Endothelial cell of umbilical vein (primary cell): Measurements from ENCODE around the gene KCNE3. TPM values are rescaled to one million over a fixed set of nuclear protein-coding genes. Genes with fewer than 3 reads are reported as not detected.

Source experiments
- BruUV-seq: library from RNA; stranded (reverse); fragments of 400-500 nt; replicated peaks from 2 replicates; lab custom pipeline; 2021; lab: Mats Ljungman, UMichigan
- CTCF ChIA-PET: fragments of 300-600, 350-600 bp; sonication (Branson Sonifier 250); formaldehyde crosslinking; loops from one replicate; lab custom pipeline; 2021; ENCODE audit warnings: antibody characterized with exemption, inconsistent platforms; lab: Charles Lee
- POLR2A ChIA-PET: fragments of 300-600, 350-600 bp; sonication (Branson Sonifier 250); formaldehyde crosslinking; loops from one replicate; lab custom pipeline; 2021; ENCODE audit warnings: antibody characterized with exemption, inconsistent platforms; lab: Charles Lee
- DNase-seq: peaks from one replicate; pipeline ENCODE4 v3.0.0-alpha.2; 2011; ENCODE audit warnings: low read depth, low spot score
- FAIRE-seq: peaks from 2 replicates; lab custom pipeline; 2011; peaks lifted over from hg19 to GRCh38; lab: Jason Lieb, UNC
- H2AFZ ChIP-seq: 2 replicates; pipeline ENCODE4 v1.6.0; 2012; ENCODE audit warnings: low read depth, low read length, control low read depth, inconsistent platforms
- H3K27ac ChIP-seq: 2 replicates; pipeline ENCODE4 v1.5.1; 2011; ENCODE audit warnings: low read depth, mild to moderate bottlenecking, control low read depth, low read length, moderate library complexity; ENCODE audit not compliant: insufficient read depth
- H3K27me3 ChIP-seq, 2 experiments: 2 replicates each; pipeline versions ENCODE4 v1.6.0 to v1.6.1; 2011; ENCODE audit warnings: low read length in 2 of 2, mixed read lengths in 1 of 2; ENCODE audit not compliant: control insufficient read depth in 2 of 2, insufficient read depth in 2 of 2
- H3K36me3 ChIP-seq, 2 experiments: 2 replicates in 1 of 2; 3 replicates in 1 of 2; pipeline ENCODE4 v1.5.1; 2011; ENCODE audit warnings: low read length in 2 of 2, mild to moderate bottlenecking in 1 of 2, moderate library complexity in 1 of 2; ENCODE audit not compliant: control insufficient read depth in 2 of 2, insufficient read depth in 2 of 2; ENCODE audit errors: extremely low read depth in 1 of 2
- H3K4me1 ChIP-seq: 3 replicates; pipeline ENCODE4 v1.5.1; 2011; ENCODE audit warnings: mild to moderate bottlenecking, low read length; ENCODE audit not compliant: control insufficient read depth, insufficient read depth; ENCODE audit errors: extremely low read depth
- H3K4me2 ChIP-seq: 2 replicates; pipeline ENCODE4 v1.6.1; 2011; ENCODE audit warnings: low read length, control low read depth, mixed read lengths; ENCODE audit not compliant: insufficient read depth
- H3K4me3 ChIP-seq, 3 experiments: fragments of 200-600 bp in 1 of 3; sonication (generic), shearing (Covaris generic) in 1 of 3; replicated peaks in 1 of 3; 2 replicates each; pipeline ENCODE4 v1.5.1; 2011 to 2016; ENCODE audit warnings: control low read depth in 3 of 3, low read length in 3 of 3, mild to moderate bottlenecking in 2 of 3, inconsistent platforms in 1 of 3, low read depth in 1 of 3, moderate library complexity in 1 of 3; ENCODE audit not compliant: insufficient read depth in 1 of 3
- H3K79me2 ChIP-seq: 2 replicates; pipeline ENCODE4 v1.6.0; 2012; ENCODE audit warnings: low read length, inconsistent platforms; ENCODE audit not compliant: control insufficient read depth, insufficient read depth
- H3K9ac ChIP-seq: replicated peaks from 2 replicates; pipeline ENCODE3; 2011; ENCODE audit warnings: low read length, control low read depth; ENCODE audit not compliant: insufficient read depth; ENCODE audit errors: extremely low read depth
- H3K9me1 ChIP-seq: replicated peaks from 3 replicates; pipeline ENCODE4 v1.6.0; 2011; ENCODE audit warnings: mild to moderate bottlenecking, low read length; ENCODE audit not compliant: control insufficient read depth, insufficient read depth; ENCODE audit errors: extremely low read depth
- H3K9me3 ChIP-seq: replicated peaks from 2 replicates; pipeline ENCODE4 v1.5.1; 2012; ENCODE audit warnings: low read length, inconsistent platforms; ENCODE audit not compliant: control insufficient read depth, insufficient read depth
- H4K20me1 ChIP-seq: replicated peaks from 2 replicates; pipeline ENCODE3; 2011; ENCODE audit warnings: mild to moderate bottlenecking, low read length; ENCODE audit not compliant: control insufficient read depth, insufficient read depth; ENCODE audit errors: extremely low read depth
- EZH2 ChIP-seq: IDR thresholded peaks from 2 replicates; pipeline ENCODE4 v1.6.1; 2012; ENCODE audit warnings: borderline replicate concordance, low read depth, mild to moderate bottlenecking, moderate library complexity, low read length, inconsistent platforms; ENCODE audit not compliant: severe bottlenecking
- FOS ChIP-seq: IDR thresholded peaks from 2 replicates; pipeline ENCODE4 v1.6.1; 2011; ENCODE audit warnings: mild to moderate bottlenecking, low read length, moderate library complexity, borderline replicate concordance; ENCODE audit not compliant: insufficient read depth
- GATA2 ChIP-seq: IDR thresholded peaks from 2 replicates; pipeline ENCODE4 v1.7.0; 2011; ENCODE audit warnings: low read depth, mild to moderate bottlenecking, moderate library complexity, mixed read lengths, low read length; ENCODE audit not compliant: insufficient read length, insufficient read depth
- JUN ChIP-seq: IDR thresholded peaks from 2 replicates; pipeline ENCODE4 v1.6.1; 2011; ENCODE audit warnings: borderline replicate concordance, low read depth; ENCODE audit not compliant: insufficient read length, insufficient read depth
- MYC ChIP-seq: IDR thresholded peaks from one replicate; pipeline ENCODE4 v1.6.1; 2011; ENCODE audit warnings: mild to moderate bottlenecking, low read depth, low read length
- POLR2A ChIP-seq: IDR thresholded peaks from 2 replicates; pipeline ENCODE4 v1.6.1; 2012; ENCODE audit warnings: low read depth, mild to moderate bottlenecking, control low read depth, low read length
- POLR2AphosphoS5 ChIP-seq: IDR thresholded peaks from 2 replicates; pipeline ENCODE4 v1.6.1; 2012; ENCODE audit warnings: low read depth, mild to moderate bottlenecking, control low read depth, low read length, moderate library complexity; ENCODE audit not compliant: insufficient read depth
- dilution Hi-C: fragments of 300-500 bp; cut with MboI; formaldehyde crosslinking; loops from one replicate; pipeline ENCODE4 v1.15.0; 2019; ENCODE audit warnings: low sequenced_read_pairs; ENCODE audit not compliant: extremely low pct_ligation_motif_present
- intact Hi-C: fragments of 100-400 bp; cut with micrococcal nuclease; formaldehyde crosslinking; loops from one replicate; pipeline ENCODE4 v1.10.0; 2022
- polyA plus RNA-seq, 4 experiments: library from polyadenylated mRNA; depleted of rRNA in 3 of 4; stranded (reverse) in 3 of 4; unstranded in 1 of 4; fragments of >200 nt; gene quantifications; 2 replicates each; pipeline versions ENCODE4 v1.2.1 to v1.2.3, GENCODE V29; 2011 to 2012; ENCODE audit warnings: missing spikeins in 1 of 4
- total RNA-seq: library from RNA; stranded (reverse); gene quantifications from 2 replicates; pipeline ENCODE4 v1.2.3, GENCODE V29; 2021
- TF ChIP-seq, protein P1 (sequence below), 2 donors: IDR thresholded peaks; 1 replicate in 1 of 2; 2 replicates in 1 of 2; pipeline ENCODE4 v1.5.1; 2011; ENCODE audit warnings: low read length in 2 of 2, mild to moderate bottlenecking in 2 of 2, moderate library complexity in 2 of 2, control low read depth in 1 of 2, inconsistent platforms in 1 of 2, low read depth in 1 of 2; ENCODE audit not compliant: insufficient read depth in 1 of 2; ENCODE audit errors: extremely low read depth in 1 of 2
- TF ChIP-seq, protein P2 (sequence below): IDR thresholded peaks from 2 replicates; pipeline ENCODE4 v1.6.1; 2011; ENCODE audit not compliant: insufficient read depth, insufficient read length

KCNE3 gene
- total and polyA plus RNA-seq, 2 donors (not counting 3 experiments of a cell fraction or from before 2014, with no cell fraction given) = 0.97 to 2.2 TPM

DNA sequence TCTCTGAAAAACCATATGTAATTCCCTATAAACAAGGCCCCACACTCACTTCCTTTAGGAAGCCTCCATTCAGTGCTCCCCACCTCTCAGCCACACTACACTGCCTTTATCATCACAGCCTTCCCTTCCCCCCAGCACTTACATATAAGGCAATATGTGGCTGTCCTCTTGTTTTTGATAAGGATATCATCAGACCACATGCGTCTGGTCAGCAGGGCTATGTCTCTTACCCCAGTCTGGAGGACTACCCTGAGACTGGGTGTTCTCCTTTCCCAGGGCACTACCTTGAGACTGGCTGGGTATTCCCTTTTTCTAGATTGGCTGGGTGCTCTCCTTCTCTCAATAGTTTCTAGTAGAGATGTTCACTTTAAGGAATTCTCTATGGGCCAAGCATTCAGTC is 7.8 kb downstream of the KCNE3 start:
- BruUV-seq = no TSS peak
- DNase-seq (no peak), FAIRE-seq (no peak)
- H3K4me2 ChIP-seq = no peak overlapping the region
- no peaks in the 10 kb centered on the region for H3K36me3 ChIP-seq
- TF ChIP-seq, protein P1, sequence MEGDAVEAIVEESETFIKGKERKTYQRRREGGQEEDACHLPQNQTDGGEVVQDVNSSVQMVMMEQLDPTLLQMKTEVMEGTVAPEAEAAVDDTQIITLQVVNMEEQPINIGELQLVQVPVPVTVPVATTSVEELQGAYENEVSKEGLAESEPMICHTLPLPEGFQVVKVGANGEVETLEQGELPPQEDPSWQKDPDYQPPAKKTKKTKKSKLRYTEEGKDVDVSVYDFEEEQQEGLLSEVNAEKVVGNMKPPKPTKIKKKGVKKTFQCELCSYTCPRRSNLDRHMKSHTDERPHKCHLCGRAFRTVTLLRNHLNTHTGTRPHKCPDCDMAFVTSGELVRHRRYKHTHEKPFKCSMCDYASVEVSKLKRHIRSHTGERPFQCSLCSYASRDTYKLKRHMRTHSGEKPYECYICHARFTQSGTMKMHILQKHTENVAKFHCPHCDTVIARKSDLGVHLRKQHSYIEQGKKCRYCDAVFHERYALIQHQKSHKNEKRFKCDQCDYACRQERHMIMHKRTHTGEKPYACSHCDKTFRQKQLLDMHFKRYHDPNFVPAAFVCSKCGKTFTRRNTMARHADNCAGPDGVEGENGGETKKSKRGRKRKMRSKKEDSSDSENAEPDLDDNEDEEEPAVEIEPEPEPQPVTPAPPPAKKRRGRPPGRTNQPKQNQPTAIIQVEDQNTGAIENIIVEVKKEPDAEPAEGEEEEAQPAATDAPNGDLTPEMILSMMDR (IDR thresholded peaks at IDR 0.05; ENCODE audit: extremely low read depth in 1 of 2, insufficient read depth in 1 of 2, low read depth in 1 of 2, low read length in 2 of 2) = no peak
- TF ChIP-seq FOS = no peak
- TF ChIP-seq JUN = no peak
- TF ChIP-seq POLR2AphosphoS5 = no peak
- no peak for TF ChIP-seq EZH2
- TF ChIP-seq MYC = no peak
- TF ChIP-seq, protein P2, sequence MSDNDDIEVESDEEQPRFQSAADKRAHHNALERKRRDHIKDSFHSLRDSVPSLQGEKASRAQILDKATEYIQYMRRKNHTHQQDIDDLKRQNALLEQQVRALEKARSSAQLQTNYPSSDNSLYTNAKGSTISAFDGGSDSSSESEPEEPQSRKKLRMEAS = no peak
- TF ChIP-seq GATA2 = no peak
- no peak for TF ChIP-seq POLR2A
- ChIA-PET CTCF (interaction anchor here (2.6 to 5.4 kb wide), 2 partner anchors 10 to 112 kb away, joined by 10 to 24 read pairs; no protein-coding TSS in a partner anchor), POLR2A (no interaction called here)
- peaks cover 7% of the 10 kb centered on the region for H3K4me1 ChIP-seq
- H4K20me1 ChIP-seq = no peaks in the 10 kb centered on the region
- no peaks in the 10 kb centered on the region for H3K79me2 ChIP-seq
- no peak overlapping the region for H3K4me3 ChIP-seq
- H3K9me1 ChIP-seq = no peaks in the 10 kb centered on the region
- H3K9ac ChIP-seq = no peak overlapping the region
- dilution Hi-C loops = no loop called here
- H2AFZ ChIP-seq = no peak overlapping the region
- no peaks in the 10 kb centered on the region for H3K9me3 ChIP-seq
- H3K27ac ChIP-seq = no peak overlapping the region
- peaks cover 3 to 9% of the 10 kb centered on the region in 2 experiments for H3K27me3 ChIP-seq
- intact Hi-C loops = loop anchor here (10.0 kb wide), 1 partner anchor 275 kb away; the partner anchor contains the start of gene CHRDL2
